Activated CD8-positive, alpha-beta memory T cell treated with anti-CD3 and anti-CD28 coated beads, Interleukin-2, amount 10 ng/mL, durations not matched to agents 7 days and 5 days (primary cell): Measurements from ENCODE around the gene RPS6KA6. TPM values are rescaled to one million over a fixed set of nuclear protein-coding genes. Genes with fewer than 3 reads are reported as not detected.

Source experiments
- ATAC-seq: fragments of 150-1000 bp; cut with Tn5 transposase; one replicate; pipeline ENCODE4 v1.10.0; 2021; ENCODE audit warnings: moderate library complexity
- CTCF ChIA-PET: fragments of 350-600 bp; sonication (Branson Sonifier 250); formaldehyde crosslinking; loops from one replicate; lab custom pipeline; 2021; ENCODE audit warnings: antibody characterized with exemption; lab: Charles Lee
- DNase-seq: peaks from one replicate; pipeline ENCODE4 v3.0.0-alpha.2; 2020
- H3K27ac Mint-ChIP-seq: one replicate; pipeline ENCODE4 v1.8.0; 2021; ENCODE audit warnings: mild to moderate bottlenecking, mixed read lengths
- H3K27me3 Mint-ChIP-seq: one replicate; pipeline ENCODE4 v1.8.0; 2021; ENCODE audit warnings: mixed read lengths
- H3K36me3 Mint-ChIP-seq: one replicate; pipeline ENCODE4 v1.8.0; 2021; ENCODE audit warnings: mild to moderate bottlenecking, mixed read lengths
- H3K4me1 Mint-ChIP-seq: one replicate; pipeline ENCODE4 v1.8.0; 2021; ENCODE audit warnings: mixed read lengths
- H3K4me3 Mint-ChIP-seq: one replicate; pipeline ENCODE4 v1.8.0; 2021; ENCODE audit warnings: mild to moderate bottlenecking, moderate library complexity, mixed read lengths
- H3K9me3 Mint-ChIP-seq: one replicate; pipeline ENCODE4 v1.8.0; 2022; ENCODE audit warnings: low read depth, mixed read lengths
- microRNA-seq: library from miRNA; unstranded; fragments of <30 nt; microRNA quantifications from one replicate; pipeline ENCODE4 v1.2.0, GENCODE V29; 2022
- total RNA-seq, 2 experiments: library from RNA; stranded (reverse); gene quantifications; one replicate each; pipeline ENCODE4 v1.2.3, GENCODE V29; 2021

The RPS6KA6 gene
- total RNA-seq, 2 experiments from 2014 or later = not detected

GRCh38 chrX:84046403-84046984 lies 141.5 kb downstream of the RPS6KA6 start:
- Mint-ChIP-seq H3K27me3 (no peaks in the 10 kb centered on the region), H3K36me3 (no peaks in the 10 kb centered on the region), H3K4me3 (no peak overlapping the region), H3K27ac (no peak overlapping the region), H3K4me1 (no peaks in the 10 kb centered on the region), H3K9me3 (no peaks in the 10 kb centered on the region)
- ATAC-seq (no peak), DNase-seq (no peak)
- CTCF ChIA-PET = no interaction called here

GRCh38 chrX:84044051-84044450 lies 143.9 kb downstream of the RPS6KA6 start:
- DNase-seq (no peak), ATAC-seq (no peak)
- Mint-ChIP-seq H3K4me1 (no peaks in the 10 kb centered on the region), H3K27ac (no peak overlapping the region), H3K9me3 (peaks cover 5% of the 10 kb centered on the region), H3K4me3 (no peak overlapping the region), H3K36me3 (no peaks in the 10 kb centered on the region), H3K27me3 (no peaks in the 10 kb centered on the region)
- CTCF ChIA-PET = no interaction called here

Small RNA genes lying within 50 kb of the gene (microRNA-seq; reads per million reads assigned to microRNA genes)
- gene MIR548I4 = not detected
